Neural cell (in vitro differentiated cells): ENCODE data around the gene PARVB. TPM values are rescaled to one million over a fixed set of nuclear protein-coding genes. Genes with fewer than 3 reads are reported as not detected.

Source experiments
- H2AFZ ChIP-seq: fragments of 200-600, 300-800 bp; sonication (generic), shearing (Covaris generic); 2 replicates; pipeline ENCODE4 v1.6.0; 2014; ENCODE audit warnings: low read depth, mild to moderate bottlenecking, antibody characterized with exemption, low read length, moderate library complexity
- H3F3A ChIP-seq: fragments of 200-600 bp; shearing (Covaris generic); 2 replicates; pipeline ENCODE4 v1.6.1; 2016; ENCODE audit warnings: mild to moderate bottlenecking, moderate library complexity, mixed read lengths, antibody characterized with exemption, low read length; ENCODE audit not compliant: insufficient read depth, poor library complexity, severe bottlenecking
- H3K27ac ChIP-seq: fragments of 200-600, 300-800 bp; sonication (generic), shearing (Covaris generic); 2 replicates; pipeline ENCODE4 v1.5.1; 2014; ENCODE audit warnings: mild to moderate bottlenecking, low read length, moderate library complexity
- H3K27me3 ChIP-seq: fragments of 300-800, 200-600 bp; sonication (generic), shearing (Covaris generic); 2 replicates; pipeline ENCODE4 v1.6.0; 2014; ENCODE audit warnings: mild to moderate bottlenecking, low read depth, low read length, moderate library complexity; ENCODE audit not compliant: insufficient read depth
- H3K36me3 ChIP-seq: fragments of 300-800, 200-600 bp; sonication (generic), shearing (Covaris generic); 2 replicates; pipeline ENCODE4 v1.5.1; 2014; ENCODE audit warnings: mild to moderate bottlenecking, antibody characterized with exemption, low read length, moderate library complexity; ENCODE audit not compliant: insufficient read depth
- H3K4me2 ChIP-seq: fragments of 300-800, 200-600 bp; sonication (generic), shearing (Covaris generic); 2 replicates; pipeline ENCODE4 v1.6.0; 2014; ENCODE audit warnings: mild to moderate bottlenecking, low read length
- H3K4me3 ChIP-seq: fragments of 300-800, 200-600 bp; sonication (generic), shearing (Covaris generic); 2 replicates; pipeline ENCODE4 v1.5.1; 2014; ENCODE audit warnings: mild to moderate bottlenecking, low read length, moderate library complexity
- H3K79me2 ChIP-seq: fragments of 200-600 bp; shearing (Covaris generic); replicated peaks from 2 replicates; pipeline ENCODE4 v1.6.0; 2014; ENCODE audit warnings: mild to moderate bottlenecking, low read length, moderate library complexity; ENCODE audit not compliant: insufficient read depth
- H3K9ac ChIP-seq: fragments of 300-800, 200-600 bp; sonication (generic), shearing (Covaris generic); 2 replicates; pipeline ENCODE4 v1.6.1; 2016; ENCODE audit warnings: mild to moderate bottlenecking, low read length, mixed read lengths
- H3K9me2 ChIP-seq: fragments of 200-600 bp; shearing (Covaris generic); 2 replicates; pipeline ENCODE4 v1.6.1; 2016; ENCODE audit warnings: mild to moderate bottlenecking, low read length, mixed read lengths; ENCODE audit not compliant: insufficient read depth
- H3K9me3 ChIP-seq: fragments of 200-600, 300-800 bp; sonication (generic), shearing (Covaris generic); 2 replicates; pipeline ENCODE4 v1.6.1; 2016; ENCODE audit warnings: mild to moderate bottlenecking, mixed run types, low read length, moderate library complexity, mixed read lengths
- H4K20me1 ChIP-seq: fragments of 200-600 bp; shearing (Covaris generic); 2 replicates; pipeline ENCODE4 v1.6.1; 2016; ENCODE audit warnings: mild to moderate bottlenecking, mixed run types; ENCODE audit not compliant: insufficient read depth
- EP300 ChIP-seq: fragments of 450-650 bp; conservative IDR thresholded peaks from 2 replicates; pipeline ENCODE4 v1.6.1; 2014; ENCODE audit warnings: antibody characterized with exemption, mild to moderate bottlenecking, moderate library complexity; ENCODE audit not compliant: poor library complexity, severe bottlenecking
- EZH2 ChIP-seq: fragments of 200-600, 300-800 bp; shearing (Covaris generic), sonication (generic); IDR thresholded peaks from 2 replicates; pipeline ENCODE4 v1.6.1; 2014; ENCODE audit warnings: antibody characterized with exemption, low read length, borderline replicate concordance, mild to moderate bottlenecking; ENCODE audit not compliant: insufficient read depth, poor library complexity, severe bottlenecking
- MXI1 ChIP-seq: fragments of 450-650 bp; conservative IDR thresholded peaks from 2 replicates; pipeline ENCODE4 v1.6.1; 2014; ENCODE audit warnings: antibody characterized with exemption, mild to moderate bottlenecking; ENCODE audit not compliant: poor library complexity, severe bottlenecking
- POLR2AphosphoS5 ChIP-seq: IDR thresholded peaks from 2 replicates; pipeline ENCODE4 v1.6.1; 2012
- RAD21 ChIP-seq: fragments of 450-650 bp; conservative IDR thresholded peaks from 2 replicates; pipeline ENCODE4 v1.6.1; 2014; ENCODE audit warnings: antibody characterized with exemption, mild to moderate bottlenecking, moderate library complexity
- SMC3 ChIP-seq: fragments of 450-650 bp; conservative IDR thresholded peaks from 2 replicates; pipeline ENCODE4 v1.6.1; 2014; ENCODE audit warnings: antibody characterized with exemption, mild to moderate bottlenecking, moderate library complexity; ENCODE audit not compliant: poor library complexity
- TAF1 ChIP-seq: IDR thresholded peaks from 2 replicates; pipeline ENCODE4 v1.6.1; 2012; ENCODE audit warnings: low read depth
- polyA plus RNA-seq: library from polyadenylated mRNA; depleted of rRNA; stranded (reverse); fragments of >200 nt; gene quantifications from 2 replicates; pipeline ENCODE4 v1.2.3, GENCODE V29; 2014
- TF ChIP-seq, protein P1 (sequence below): IDR thresholded peaks from 2 replicates; pipeline ENCODE4 v1.6.1; 2012; ENCODE audit warnings: borderline replicate concordance
- TF ChIP-seq, protein P2 (sequence below): fragments of 450-650 bp; IDR thresholded peaks from 2 replicates; pipeline ENCODE4 v1.5.1; 2014; ENCODE audit warnings: antibody characterized with exemption, mild to moderate bottlenecking, moderate library complexity; ENCODE audit not compliant: poor library complexity, severe bottlenecking

PARVB gene
- polyA plus RNA-seq, 1 donor from 2014 or later: 1.2 TPM

DNA sequence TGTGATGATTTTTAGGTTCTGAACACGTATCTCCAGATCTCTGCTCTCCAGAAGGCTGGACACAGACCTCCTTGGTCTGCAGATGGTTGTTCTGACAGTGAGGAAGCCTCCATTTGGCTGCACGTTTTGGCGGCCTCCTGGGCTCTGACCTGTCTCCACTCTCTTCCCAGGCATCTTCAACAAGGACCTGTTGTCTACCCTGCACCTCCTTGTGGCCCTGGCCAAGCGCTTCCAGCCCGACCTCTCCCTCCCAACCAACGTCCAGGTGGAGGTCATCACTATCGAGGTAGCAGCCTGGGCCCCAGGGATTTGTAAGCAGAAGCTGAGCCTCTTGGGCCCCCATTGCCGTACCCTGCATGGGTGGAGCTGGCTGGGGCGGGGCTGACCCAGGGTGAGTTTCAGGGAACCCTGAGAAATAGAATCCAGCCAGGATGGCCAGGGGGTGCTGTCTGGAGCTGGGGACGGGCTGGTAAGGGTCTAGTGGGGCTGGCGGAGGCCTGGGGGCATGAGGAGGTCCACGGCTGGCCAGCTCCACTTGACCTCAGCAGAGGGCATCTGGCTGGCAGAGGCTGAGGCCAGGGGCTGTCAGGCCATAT lies 166.4 kb downstream of the PARVB start:
- Histone ChIP-seq H3K27me3 (no peaks in the 10 kb centered on the region), H3K36me3 (no peaks in the 10 kb centered on the region), H4K20me1 (no peaks in the 10 kb centered on the region), H3K4me2 (no peak overlapping the region), H3K9me2 (no peaks in the 10 kb centered on the region), H3K9ac (no peak overlapping the region), H3K9me3 (no peaks in the 10 kb centered on the region), H3K27ac (no peak overlapping the region), H3K79me2 (no peaks in the 10 kb centered on the region), H3K4me3 (no peak overlapping the region), H2AFZ (no peak overlapping the region), H3F3A (no peaks in the 10 kb centered on the region)
- TF ChIP-seq SMC3 (no peak), RAD21 (no peak), EZH2 (no peak), POLR2AphosphoS5 (no peak), MXI1 (no peak), EP300 (no peak), TAF1 (no peak)
- TF ChIP-seq, protein P1, sequence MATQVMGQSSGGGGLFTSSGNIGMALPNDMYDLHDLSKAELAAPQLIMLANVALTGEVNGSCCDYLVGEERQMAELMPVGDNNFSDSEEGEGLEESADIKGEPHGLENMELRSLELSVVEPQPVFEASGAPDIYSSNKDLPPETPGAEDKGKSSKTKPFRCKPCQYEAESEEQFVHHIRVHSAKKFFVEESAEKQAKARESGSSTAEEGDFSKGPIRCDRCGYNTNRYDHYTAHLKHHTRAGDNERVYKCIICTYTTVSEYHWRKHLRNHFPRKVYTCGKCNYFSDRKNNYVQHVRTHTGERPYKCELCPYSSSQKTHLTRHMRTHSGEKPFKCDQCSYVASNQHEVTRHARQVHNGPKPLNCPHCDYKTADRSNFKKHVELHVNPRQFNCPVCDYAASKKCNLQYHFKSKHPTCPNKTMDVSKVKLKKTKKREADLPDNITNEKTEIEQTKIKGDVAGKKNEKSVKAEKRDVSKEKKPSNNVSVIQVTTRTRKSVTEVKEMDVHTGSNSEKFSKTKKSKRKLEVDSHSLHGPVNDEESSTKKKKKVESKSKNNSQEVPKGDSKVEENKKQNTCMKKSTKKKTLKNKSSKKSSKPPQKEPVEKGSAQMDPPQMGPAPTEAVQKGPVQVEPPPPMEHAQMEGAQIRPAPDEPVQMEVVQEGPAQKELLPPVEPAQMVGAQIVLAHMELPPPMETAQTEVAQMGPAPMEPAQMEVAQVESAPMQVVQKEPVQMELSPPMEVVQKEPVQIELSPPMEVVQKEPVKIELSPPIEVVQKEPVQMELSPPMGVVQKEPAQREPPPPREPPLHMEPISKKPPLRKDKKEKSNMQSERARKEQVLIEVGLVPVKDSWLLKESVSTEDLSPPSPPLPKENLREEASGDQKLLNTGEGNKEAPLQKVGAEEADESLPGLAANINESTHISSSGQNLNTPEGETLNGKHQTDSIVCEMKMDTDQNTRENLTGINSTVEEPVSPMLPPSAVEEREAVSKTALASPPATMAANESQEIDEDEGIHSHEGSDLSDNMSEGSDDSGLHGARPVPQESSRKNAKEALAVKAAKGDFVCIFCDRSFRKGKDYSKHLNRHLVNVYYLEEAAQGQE: no peak
- TF ChIP-seq, protein P2, sequence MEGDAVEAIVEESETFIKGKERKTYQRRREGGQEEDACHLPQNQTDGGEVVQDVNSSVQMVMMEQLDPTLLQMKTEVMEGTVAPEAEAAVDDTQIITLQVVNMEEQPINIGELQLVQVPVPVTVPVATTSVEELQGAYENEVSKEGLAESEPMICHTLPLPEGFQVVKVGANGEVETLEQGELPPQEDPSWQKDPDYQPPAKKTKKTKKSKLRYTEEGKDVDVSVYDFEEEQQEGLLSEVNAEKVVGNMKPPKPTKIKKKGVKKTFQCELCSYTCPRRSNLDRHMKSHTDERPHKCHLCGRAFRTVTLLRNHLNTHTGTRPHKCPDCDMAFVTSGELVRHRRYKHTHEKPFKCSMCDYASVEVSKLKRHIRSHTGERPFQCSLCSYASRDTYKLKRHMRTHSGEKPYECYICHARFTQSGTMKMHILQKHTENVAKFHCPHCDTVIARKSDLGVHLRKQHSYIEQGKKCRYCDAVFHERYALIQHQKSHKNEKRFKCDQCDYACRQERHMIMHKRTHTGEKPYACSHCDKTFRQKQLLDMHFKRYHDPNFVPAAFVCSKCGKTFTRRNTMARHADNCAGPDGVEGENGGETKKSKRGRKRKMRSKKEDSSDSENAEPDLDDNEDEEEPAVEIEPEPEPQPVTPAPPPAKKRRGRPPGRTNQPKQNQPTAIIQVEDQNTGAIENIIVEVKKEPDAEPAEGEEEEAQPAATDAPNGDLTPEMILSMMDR: no peak

DNA sequence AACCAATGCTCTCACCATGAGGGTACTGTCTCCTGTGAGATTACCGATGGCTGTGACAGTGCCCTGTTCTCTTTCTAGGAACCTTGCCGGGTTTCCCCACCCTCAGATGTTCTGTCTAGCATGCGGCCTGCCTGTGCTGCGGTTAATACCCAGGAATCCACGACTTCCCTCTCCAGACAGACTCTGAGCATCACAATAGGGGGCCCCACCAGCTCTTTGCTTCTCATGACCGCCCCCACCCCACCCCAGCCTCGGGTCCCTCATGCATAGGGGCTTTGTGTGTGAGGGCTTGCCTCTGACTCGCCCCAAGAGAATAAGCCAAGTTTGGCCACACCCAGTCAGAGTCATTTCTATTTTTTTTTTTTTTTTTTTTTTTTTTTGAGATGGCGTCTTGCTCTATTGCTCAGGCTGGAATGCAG lies 166.9 kb downstream of the PARVB start:
- Histone ChIP-seq H3K36me3 (no peaks in the 10 kb centered on the region), H3K9me3 (no peaks in the 10 kb centered on the region), H3K4me3 (no peak overlapping the region), H2AFZ (no peak overlapping the region), H3K9me2 (no peaks in the 10 kb centered on the region), H3K79me2 (no peaks in the 10 kb centered on the region), H3K4me2 (no peak overlapping the region), H3K27ac (no peak overlapping the region), H3K27me3 (no peaks in the 10 kb centered on the region), H4K20me1 (no peaks in the 10 kb centered on the region), H3K9ac (no peak overlapping the region), H3F3A (no peaks in the 10 kb centered on the region)
- no peak for TF ChIP-seq SMC3
